ENCODE results near the gene TSEN54.
"Not testable (repeated sequence)": the region's sequence is repeated elsewhere in the genome, so short reads cannot be mapped to it uniquely, and the experiment has no call there.

TSEN54 gene

DNA sequence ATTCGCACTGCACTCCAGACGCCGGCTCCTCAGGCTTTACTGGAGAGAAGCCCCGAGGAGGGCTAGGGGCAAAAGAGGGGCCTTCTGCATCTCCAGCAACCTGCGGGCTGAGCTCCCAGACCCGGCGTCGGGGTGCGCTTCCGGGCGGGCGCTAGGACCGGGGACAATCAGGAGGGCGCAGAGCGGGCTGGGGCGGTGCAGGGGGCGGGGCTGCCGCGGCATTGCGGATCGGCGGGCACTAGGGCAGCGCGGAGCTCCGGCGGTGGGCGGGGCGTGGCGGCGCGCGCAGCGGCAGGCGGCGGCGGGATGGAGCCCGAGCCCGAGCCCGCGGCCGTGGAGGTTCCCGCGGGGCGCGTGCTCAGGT, at the start of gene TSEN54:
Gene TSEN54, plus strand, starts transcription at position 274 of the 364 bp plus-strand sequence. Its CDS starts 33 bp downstream, at position 307.
- DNase-seq (ENCODE audit: low read depth): peak; percentile 90

DNA sequence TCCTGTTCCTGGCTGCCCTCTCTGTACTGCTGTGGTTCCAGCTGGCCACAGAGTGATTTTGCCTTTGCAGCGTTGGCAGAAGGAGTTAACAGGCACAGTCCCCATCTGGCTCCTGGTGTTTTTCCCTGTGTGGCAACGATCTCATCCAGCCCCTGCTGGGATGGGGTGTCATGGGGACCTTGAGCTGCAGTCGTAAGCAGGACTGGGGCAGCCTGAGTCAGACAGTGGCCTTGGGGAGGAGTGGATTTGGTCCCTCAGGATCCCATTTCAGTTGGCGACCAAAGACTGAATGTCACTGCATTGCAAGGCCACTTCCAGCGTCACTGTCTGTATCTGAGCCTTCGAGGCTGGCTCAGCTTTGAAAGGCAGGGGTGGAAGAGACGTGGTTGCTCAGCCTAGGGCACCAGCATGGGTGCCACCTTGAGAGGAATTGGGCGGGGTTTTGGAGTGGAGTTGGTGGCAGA, 48.0 kb upstream of the TSEN54 start:
- DNase-seq (ENCODE audit: low read depth): no peak

GRCh38 chr17:75468779-75469373, 47.5 kb upstream of the TSEN54 start:
- DNase-seq (ENCODE audit: low read depth): no peak

- no peak for DNase-seq (ENCODE audit: low read depth)
Observed at GRCh38 chr17:75471207-75471606, 45.1 kb upstream of the TSEN54 start.

DNA sequence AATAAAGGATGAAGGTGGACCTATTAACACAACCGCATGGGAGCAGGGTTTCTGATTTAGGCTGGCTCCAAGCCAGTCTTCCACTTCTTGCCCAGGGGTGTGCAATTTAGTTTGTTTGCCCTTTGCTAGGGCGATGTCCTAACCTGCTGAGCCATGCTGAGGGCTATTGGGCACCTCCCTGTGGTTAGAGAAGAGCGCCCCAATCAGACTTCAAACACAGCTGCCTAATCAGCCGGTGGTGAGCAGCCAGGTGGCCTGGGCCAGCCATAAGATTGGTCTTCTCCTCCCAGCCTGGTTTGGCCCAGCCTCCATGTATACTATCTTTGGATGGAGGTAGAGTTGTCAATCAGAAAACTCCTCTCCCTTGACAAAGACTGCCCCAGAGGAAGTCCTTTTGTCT, 44.2 kb upstream of the TSEN54 start:
- DNase-seq (ENCODE audit: low read depth): no peak

DNA sequence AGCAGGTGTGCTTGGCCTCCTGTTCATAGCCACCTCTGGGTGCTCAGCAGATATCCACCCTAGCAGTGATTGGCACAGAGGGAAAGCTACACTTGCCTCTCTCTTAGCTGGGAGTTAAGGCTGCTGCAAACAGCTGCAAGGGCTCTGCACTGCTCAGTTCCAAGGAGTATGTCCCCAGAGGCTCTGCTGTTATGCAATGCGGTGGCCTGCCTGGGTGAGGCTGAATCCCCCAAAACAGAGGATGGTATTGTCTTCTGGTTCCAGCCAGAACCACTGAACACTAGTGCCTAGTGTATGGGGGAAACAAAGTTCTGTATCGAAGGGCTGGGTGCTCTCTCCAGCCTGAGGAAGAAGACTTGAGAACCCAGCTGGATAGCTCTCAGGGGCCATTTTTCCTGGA, 43.1 kb upstream of the TSEN54 start:
- no peak for DNase-seq (ENCODE audit: low read depth)

- DNase-seq (ENCODE audit: low read depth): no peak
Observed at GRCh38 chr17:75474736-75475135, 41.6 kb upstream of the TSEN54 start.

- no peak for DNase-seq (ENCODE audit: low read depth)
Observed at GRCh38 chr17:75475144-75475835, 41.0 kb upstream of the TSEN54 start.

GRCh38 chr17:75475851-75476250, 40.5 kb upstream of the TSEN54 start:
- DNase-seq (ENCODE audit: low read depth): no peak

DNA sequence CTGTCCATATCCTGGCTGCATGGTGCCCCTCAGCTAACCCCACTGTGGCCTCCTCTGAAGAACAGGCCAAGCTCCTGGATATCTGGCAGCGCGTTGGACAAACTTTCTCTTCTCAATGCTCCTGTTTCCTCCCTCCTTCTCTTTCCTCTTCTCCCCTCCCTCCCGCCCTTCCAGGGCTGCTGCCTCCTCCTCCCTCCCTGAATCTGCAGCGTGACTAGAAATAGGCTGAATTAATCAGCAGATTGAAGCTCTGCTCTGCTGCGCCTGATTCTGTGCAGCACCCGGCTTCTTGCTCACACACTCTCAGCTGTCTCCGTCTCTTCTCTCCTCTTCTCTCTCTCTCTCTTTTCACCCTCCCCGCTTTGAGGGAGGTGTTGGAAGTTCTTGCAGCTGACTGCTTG, 40.1 kb upstream of the TSEN54 start:
- no peak for DNase-seq (ENCODE audit: low read depth)

GRCh38 chr17:75476752-75477489, 39.4 kb upstream of the TSEN54 start:
- no peak for DNase-seq (ENCODE audit: low read depth)

DNA sequence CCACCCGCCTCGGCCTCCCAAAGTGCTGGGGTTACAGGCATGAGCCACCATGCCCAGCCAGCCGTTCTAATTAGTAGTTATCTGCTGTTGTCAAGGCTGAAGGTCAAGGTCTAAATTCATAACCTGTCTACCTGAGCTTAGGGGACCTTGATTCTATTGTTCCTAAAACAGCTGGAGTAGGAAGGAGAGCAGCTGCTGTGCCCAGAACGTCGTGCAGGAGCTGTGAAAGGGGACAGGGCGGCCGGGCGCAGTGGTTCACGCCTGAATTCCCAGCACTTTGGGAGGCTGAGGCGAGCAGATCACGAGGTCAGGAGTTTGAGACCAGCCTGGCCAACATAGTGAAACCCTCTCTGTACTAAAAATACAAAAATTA, 38.9 kb upstream of the TSEN54 start:
- not testable (repeated sequence) for DNase-seq (ENCODE audit: low read depth)

GRCh38 chr17:75478508-75478907, 37.8 kb upstream of the TSEN54 start:
- no peak for DNase-seq (ENCODE audit: low read depth)

GRCh38 chr17:75480281-75480680, 36.0 kb upstream of the TSEN54 start:
- no peak for DNase-seq (ENCODE audit: low read depth)

- no peak for DNase-seq (ENCODE audit: low read depth)
Observed at GRCh38 chr17:75481194-75482068, 34.9 kb upstream of the TSEN54 start.

DNA sequence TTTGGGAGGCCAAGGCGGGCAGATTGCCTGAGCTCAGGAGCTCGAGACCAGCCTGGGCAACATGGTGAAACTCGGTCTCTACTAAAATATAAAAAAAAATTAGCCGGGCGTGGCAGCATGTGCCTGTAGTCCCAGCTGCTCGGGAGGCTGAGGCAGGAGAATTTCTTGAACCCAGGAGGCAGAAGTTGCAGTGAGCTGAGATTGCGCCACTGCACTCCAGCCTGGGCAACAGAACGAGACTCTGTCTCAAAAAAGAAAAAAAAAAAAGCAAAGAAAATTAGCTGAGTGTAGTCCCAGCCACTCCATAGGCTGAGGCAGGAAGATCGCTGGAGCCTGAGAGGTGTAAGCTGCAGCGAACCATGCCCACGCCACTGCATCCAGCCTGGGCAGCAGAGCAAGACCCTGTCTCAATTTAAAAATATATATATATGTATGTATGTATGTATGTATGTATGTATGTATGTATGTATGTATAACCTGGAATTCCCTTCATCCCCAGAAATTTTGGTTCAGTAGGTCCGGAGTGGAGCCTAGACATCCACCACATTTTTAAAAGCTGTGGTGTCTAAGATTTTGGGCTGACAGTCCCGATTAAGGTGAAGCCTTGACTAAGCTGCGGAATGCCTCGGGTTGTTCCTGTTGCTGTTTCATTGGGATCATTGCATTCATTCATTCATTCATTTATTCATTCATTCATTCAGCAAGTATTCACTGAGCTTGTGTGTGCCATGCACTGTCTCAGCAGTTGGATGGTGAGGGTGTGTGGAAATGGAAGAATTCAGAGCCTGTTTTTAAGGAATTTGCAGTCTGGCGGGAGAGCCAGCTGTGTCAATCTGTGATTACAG, 34.0 kb upstream of the TSEN54 start:
- DNase-seq (ENCODE audit: low read depth): no peak

DNA sequence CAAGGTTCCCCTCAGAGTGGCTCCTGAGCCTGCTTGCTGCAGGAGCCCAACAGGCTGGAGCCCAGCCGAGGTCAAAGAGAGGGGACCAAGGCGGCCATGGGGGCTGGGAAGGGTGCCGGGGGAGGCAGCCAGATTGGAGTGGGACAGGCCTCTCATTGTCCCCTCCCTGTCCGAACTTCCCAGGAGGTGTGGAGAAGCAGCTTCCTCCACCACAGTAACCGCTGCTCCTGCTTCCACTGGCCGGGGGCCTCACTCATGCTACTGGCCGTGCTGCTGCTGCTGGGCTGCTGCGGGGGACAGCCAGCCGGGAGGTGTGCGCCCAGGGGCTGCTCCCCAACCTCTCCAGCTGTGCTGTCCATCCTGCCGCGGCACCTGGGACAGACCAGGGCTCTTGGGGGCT, 30.6 kb upstream of the TSEN54 start:
- DNase-seq (ENCODE audit: low read depth): no peak

DNA sequence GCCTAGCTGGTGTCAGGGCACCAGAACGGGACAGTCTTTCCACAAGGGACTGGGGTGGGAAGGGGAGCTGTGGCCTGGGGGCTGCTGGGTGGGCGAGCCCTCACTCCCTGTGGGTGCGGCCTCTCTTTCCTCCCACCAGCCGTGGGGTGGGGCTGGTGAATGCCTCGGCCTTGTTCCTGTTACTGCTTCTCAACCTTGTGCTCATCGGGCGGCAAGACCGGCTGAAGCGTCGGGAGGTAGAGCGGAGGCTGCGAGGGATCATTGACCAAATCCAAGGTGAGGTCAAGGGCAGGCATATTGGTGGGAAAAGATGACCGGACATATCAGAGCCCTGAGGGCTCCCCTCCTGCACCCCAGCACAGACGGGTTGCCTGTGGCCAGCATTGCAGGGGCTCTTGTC, 30.2 kb upstream of the TSEN54 start:
- DNase-seq (ENCODE audit: low read depth): no peak

- no peak for DNase-seq (ENCODE audit: low read depth)
Observed at GRCh38 chr17:75486951-75487350, 29.4 kb upstream of the TSEN54 start.

DNA sequence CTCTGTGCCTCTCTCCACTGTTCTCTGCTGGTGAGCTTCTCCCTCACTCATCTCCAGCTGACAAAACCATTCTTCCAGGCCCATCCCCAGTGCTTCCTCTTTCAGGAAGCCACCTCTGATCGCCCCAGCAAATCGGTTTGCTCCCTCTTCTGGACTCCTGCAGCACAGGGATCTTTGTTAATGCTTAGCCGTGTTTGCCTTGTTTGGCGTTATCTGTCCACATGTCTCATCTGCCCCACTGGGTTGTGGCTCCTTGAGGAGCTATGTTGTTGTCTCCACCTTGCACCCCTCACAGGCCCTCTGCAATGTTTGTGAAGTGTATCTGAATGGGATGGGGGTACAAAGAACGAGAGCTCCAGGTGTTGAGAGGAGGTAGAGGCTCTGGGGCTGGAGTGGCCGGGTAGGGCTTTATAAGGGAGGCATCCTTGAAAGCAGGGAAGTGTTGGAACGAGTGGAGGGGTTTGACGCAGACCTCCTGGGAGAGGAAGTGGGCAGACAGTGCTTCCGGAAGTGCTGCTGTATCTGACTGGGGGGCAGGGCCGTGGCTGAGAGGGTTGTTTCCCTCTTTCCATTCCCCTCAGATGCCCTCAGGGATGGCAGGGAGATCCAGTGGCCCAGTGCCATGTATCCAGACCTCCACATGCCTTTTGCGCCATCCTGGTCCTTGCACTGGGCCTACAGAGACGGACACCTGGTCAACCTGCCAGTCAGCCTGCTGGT, 28.8 kb upstream of the TSEN54 start:
- peak; percentile 11 for DNase-seq (ENCODE audit: low read depth)

All from T-helper 22 cell (primary cell).